SK-N-SH treated with all-trans-retinoic acid at 6 μM for 48 hours (cell line): ENCODE measurements around the gene SLC7A9.
"Not testable (repeated sequence)": the region's sequence is repeated elsewhere in the genome, so short reads cannot be mapped to it uniquely, and the experiment has no call there.

Experiments used
- GLIS3 ChIP-seq: fragments of 250-450 bp; sonication (Bioruptor Pico); IDR thresholded peaks from 2 replicates; pipeline ENCODE4 v1.5.0; 2020; ENCODE audit warnings: mild to moderate bottlenecking, moderate library complexity
- PATZ1 ChIP-seq: fragments of 250-450 bp; sonication (Bioruptor Pico); IDR thresholded peaks from 2 replicates; pipeline ENCODE4 v1.8.0; 2020; ENCODE audit warnings: mild to moderate bottlenecking, moderate library complexity, borderline replicate concordance
- PPARA ChIP-seq: fragments of 250-450 bp; sonication (Bioruptor Pico); IDR thresholded peaks from 2 replicates; pipeline ENCODE4 v1.5.0; 2020; ENCODE audit warnings: mild to moderate bottlenecking, borderline replicate concordance
- TCF4 ChIP-seq: fragments of 250-450 bp; sonication (Bioruptor Pico); IDR thresholded peaks from 2 replicates; pipeline ENCODE4 v1.8.0; 2021; ENCODE audit warnings: mild to moderate bottlenecking, moderate library complexity, borderline replicate concordance
- ZFP3 ChIP-seq: fragments of 250-450 bp; sonication (Bioruptor Pico); IDR thresholded peaks from 2 replicates; pipeline ENCODE4 v1.5.0; 2020; ENCODE audit warnings: mild to moderate bottlenecking, moderate library complexity
- ZNF70 ChIP-seq: fragments of 450-650 bp; formaldehyde crosslinking; IDR thresholded peaks from 2 replicates; pipeline ENCODE4 v1.5.0; 2020; ENCODE audit warnings: mild to moderate bottlenecking, moderate library complexity
- TF ChIP-seq, protein P1 (sequence below): fragments of 250-450 bp; sonication (Bioruptor Pico); IDR thresholded peaks from 2 replicates; pipeline ENCODE4 v1.8.0; 2021; ENCODE audit warnings: low read depth, mild to moderate bottlenecking, moderate library complexity, borderline replicate concordance

- not testable (repeated sequence) for TF ChIP-seq GLIS3 (CRISPR knock-in tag); PATZ1 (CRISPR knock-in tag); ZFP3 (CRISPR knock-in tag); ZNF70; TCF4 (CRISPR knock-in tag); PPARA (CRISPR knock-in tag)
- TF ChIP-seq, protein P1, sequence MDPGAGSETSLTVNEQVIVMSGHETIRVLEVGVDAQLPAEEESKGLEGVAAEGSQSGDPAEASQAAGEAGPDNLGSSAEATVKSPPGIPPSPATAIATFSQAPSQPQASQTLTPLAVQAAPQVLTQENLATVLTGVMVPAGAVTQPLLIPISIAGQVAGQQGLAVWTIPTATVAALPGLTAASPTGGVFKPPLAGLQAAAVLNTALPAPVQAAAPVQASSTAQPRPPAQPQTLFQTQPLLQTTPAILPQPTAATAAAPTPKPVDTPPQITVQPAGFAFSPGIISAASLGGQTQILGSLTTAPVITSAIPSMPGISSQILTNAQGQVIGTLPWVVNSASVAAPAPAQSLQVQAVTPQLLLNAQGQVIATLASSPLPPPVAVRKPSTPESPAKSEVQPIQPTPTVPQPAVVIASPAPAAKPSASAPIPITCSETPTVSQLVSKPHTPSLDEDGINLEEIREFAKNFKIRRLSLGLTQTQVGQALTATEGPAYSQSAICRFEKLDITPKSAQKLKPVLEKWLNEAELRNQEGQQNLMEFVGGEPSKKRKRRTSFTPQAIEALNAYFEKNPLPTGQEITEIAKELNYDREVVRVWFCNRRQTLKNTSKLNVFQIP (CRISPR knock-in tag) = not testable (repeated sequence)
Measured at GRCh38 chr19:32832825-32833224, 36.7 kb downstream of the SLC7A9 start.
